Left cardiac atrium (tissue), 4 donors: ENCODE results near the gene EDAR. TPM values are rescaled to one million over a fixed set of nuclear protein-coding genes. Genes with fewer than 3 reads are reported as not detected.

ENCODE experiments used
- ATAC-seq, 2 donors: fragments of 200-7000 bp; cut with Tn5 transposase; one replicate each; pipeline ENCODE4 v1.9.1; 2020; ENCODE audit warnings: mild to moderate bottlenecking in 2 of 2, moderate library complexity in 2 of 2
- DNase-seq: peaks from one replicate; pipeline ENCODE4 v3.0.0-alpha.2; 2020
- intact Hi-C, 2 donors: fragments of 100-400 bp; cut with DNase I; formaldehyde crosslinking; loops; one replicate each; pipeline versions ENCODE4 v1.14.1 to v1.15.1; 2022 to 2023
- total RNA-seq, 2 donors: library from RNA; stranded (reverse); fragmentation: NEBNext Ultra II Directional; extraction: Animal tissue kit (Norgen Biotek cat#: 25700); gene quantifications; one replicate each; pipeline ENCODE4 v1.2.1, GENCODE V29; 2021
- donor health status: DM: no; HTN: yes; CAD: no.
- donor health status: DM: no; HTN: yes; CAD: no; lungs with severe emphysema.
- donor health status: DM: yes; HTN: yes; CAD: no.
- donor health status: Dilated cardiomyopathy.

The EDAR gene
- total RNA-seq, 2 donors from 2014 or later: 0.06 TPM; not detected in 1

- DNase-seq (no peak), ATAC-seq (no peak)
- intact Hi-C loops: loop anchor here (2.0 to 5.0 kb wide), 2 partner anchors 57 to 59 kb away; partner anchors contain the start of gene EDAR (in 2 of the 2)
These were observed 59.1 kb downstream of the EDAR start for GRCh38 chr2:108929807-108930425.

GRCh38 chr2:108928660-108929377, 60.2 kb downstream of the EDAR start:
- intact Hi-C loops: loop anchor here (2.0 to 5.0 kb wide), 2 partner anchors 58 to 60 kb away; partner anchors contain the start of gene EDAR (in 2 of the 2)
- ATAC-seq (no peak), DNase-seq (no peak)

- intact Hi-C loops: loop anchor here (2.0 to 5.0 kb wide), 2 partner anchors 59 to 61 kb away; partner anchors contain the start of gene EDAR (in 2 of the 2)
- ATAC-seq: peak; percentile 36 to 41
- DNase-seq: no peak
These were observed 60.9 kb downstream of the EDAR start for GRCh38 chr2:108927936-108928659.

GRCh38 chr2:108927405-108927804, 61.6 kb downstream of the EDAR start:
- no peak for DNase-seq
- no peak for ATAC-seq
- intact Hi-C loops: loop anchor here in 1 of 2 donors (5.0 kb wide), 1 partner anchor 60 kb away; the partner anchor contains the start of gene EDAR

- intact Hi-C loops: loop anchor here in 1 of 2 donors (5.0 kb wide), 1 partner anchor 61 kb away; the partner anchor contains the start of gene EDAR
- DNase-seq (no peak), ATAC-seq (no peak)
These were observed 62.2 kb downstream of the EDAR start for GRCh38 chr2:108926561-108927380.

GRCh38 chr2:108925735-108926134, 63.3 kb downstream of the EDAR start:
- no peak for ATAC-seq
- intact Hi-C loops: loop anchor here in 1 of 2 donors (5.0 kb wide), 1 partner anchor 62 kb away; the partner anchor contains the start of gene EDAR
- DNase-seq: no peak

GRCh38 chr2:108925286-108925685, 63.7 kb downstream of the EDAR start:
- intact Hi-C loops: loop anchor here in 1 of 2 donors (5.0 kb wide), 1 partner anchor 62 kb away; the partner anchor contains the start of gene EDAR
- DNase-seq (no peak), ATAC-seq (no peak)

- intact Hi-C loops: loop anchor here in 1 of 2 donors (5.0 kb wide), 1 partner anchor 63 kb away; the partner anchor contains the start of gene EDAR
- DNase-seq (no peak), ATAC-seq (no peak)
These were observed 64.3 kb downstream of the EDAR start for GRCh38 chr2:108924580-108925251.

- intact Hi-C loops: no loop called here
- DNase-seq (no peak), ATAC-seq (no peak)
These were observed 65.1 kb downstream of the EDAR start for GRCh38 chr2:108923736-108924579.

GRCh38 chr2:108923019-108923700, 65.9 kb downstream of the EDAR start:
- ATAC-seq (no peak), DNase-seq (no peak)
- intact Hi-C loops: no loop called here

GRCh38 chr2:108922141-108922915, 66.7 kb downstream of the EDAR start:
- ATAC-seq: no peak
- intact Hi-C loops: no loop called here
- DNase-seq: no peak

GRCh38 chr2:108921096-108922030, 67.7 kb downstream of the EDAR start:
- no peak for ATAC-seq
- intact Hi-C loops: no loop called here
- DNase-seq: no peak

- no peak for ATAC-seq
- intact Hi-C loops: no loop called here
- DNase-seq: no peak
These were observed 68.3 kb downstream of the EDAR start for GRCh38 chr2:108920686-108921085.

- intact Hi-C loops: no loop called here
- DNase-seq: no peak
- no peak for ATAC-seq
These were observed 69.2 kb downstream of the EDAR start for GRCh38 chr2:108919571-108920373.
